A673 (cell line): ENCODE measurements around the gene PLPPR3. TPM values are rescaled to one million over a fixed set of nuclear protein-coding genes. Genes with fewer than 3 reads are reported as not detected.

Source experiments
- BruUV-seq: library from RNA; stranded (reverse); fragments of 400-500 nt; replicated peaks from 2 replicates; lab custom pipeline; 2021; lab: Mats Ljungman, UMichigan
- CTCF ChIA-PET: fragments of 300-600 bp; sonication (Branson Sonifier 250); formaldehyde crosslinking; loops from one replicate; lab custom pipeline; 2022; ENCODE audit warnings: antibody characterized with exemption; lab: Charles Lee
- POLR2A ChIA-PET: fragments of 300-600 bp; sonication (Branson Sonifier 250); formaldehyde crosslinking; loops from one replicate; lab custom pipeline; 2022; ENCODE audit warnings: antibody characterized with exemption; ENCODE audit not compliant: low non-redundant PET; lab: Charles Lee
- DNase-seq: peaks from one replicate; pipeline ENCODE4 v3.0.0-alpha.2; 2015; ENCODE audit warnings: low spot score
- H3K27ac ChIP-seq: fragments of 200-600 bp; sonication (generic); 2 replicates; pipeline ENCODE4 v1.5.1; 2016; ENCODE audit warnings: mixed run types, low read depth, mild to moderate bottlenecking, mixed read lengths, antibody characterized with exemption, low read length; ENCODE audit not compliant: poor library complexity, severe bottlenecking
- H3K27me3 ChIP-seq: fragments of 200-600 bp; sonication (generic); replicated peaks from 2 replicates; pipeline ENCODE4 v1.6.1; 2017; ENCODE audit warnings: mixed run types, low read depth, mild to moderate bottlenecking, mixed read lengths, antibody characterized with exemption, low read length; ENCODE audit not compliant: insufficient read depth, poor library complexity
- H3K36me3 ChIP-seq: fragments of 200-600 bp; sonication (generic); 2 replicates; pipeline ENCODE4 v1.6.1; 2016; ENCODE audit warnings: mixed run types, mild to moderate bottlenecking, mixed read lengths, antibody characterized with exemption, low read length; ENCODE audit not compliant: insufficient read depth, poor library complexity, severe bottlenecking
- H3K4me1 ChIP-seq: fragments of 200-600 bp; sonication (generic); 2 replicates; pipeline ENCODE4 v1.6.1; 2017; ENCODE audit warnings: mixed run types, mild to moderate bottlenecking, mixed read lengths, antibody characterized with exemption, low read length; ENCODE audit not compliant: insufficient read depth, poor library complexity, severe bottlenecking
- H3K4me3 ChIP-seq: fragments of 200-600 bp; sonication (generic); 2 replicates; pipeline ENCODE4 v1.5.1; 2016; ENCODE audit warnings: low read depth, mixed run types, mild to moderate bottlenecking, mixed read lengths, low read length; ENCODE audit not compliant: poor library complexity, severe bottlenecking
- H3K9me3 ChIP-seq: fragments of 200-600 bp; sonication (generic); 2 replicates; pipeline ENCODE4 v1.6.1; 2016; ENCODE audit warnings: mixed run types, low read depth, mild to moderate bottlenecking, mixed read lengths, antibody characterized with exemption, low read length; ENCODE audit not compliant: poor library complexity, severe bottlenecking
- CTCF ChIP-seq: fragments of 300-800, 200-600 bp; sonication (generic); conservative IDR thresholded peaks from 2 replicates; pipeline ENCODE4 v1.5.1; 2017; ENCODE audit warnings: low read depth, mild to moderate bottlenecking, antibody characterized with exemption, low read length, moderate library complexity, mixed read lengths
- EZH2 ChIP-seq: fragments of 200-600 bp; sonication (generic); IDR thresholded peaks from 2 replicates; pipeline ENCODE4 v1.6.1; 2017; ENCODE audit warnings: borderline replicate concordance, low read depth, mild to moderate bottlenecking, mixed read lengths, antibody characterized with exemption, low read length; ENCODE audit not compliant: poor library complexity, severe bottlenecking
- intact Hi-C: fragments of 100-400 bp; cut with micrococcal nuclease; formaldehyde crosslinking; loops from one replicate; pipeline ENCODE4 v1.10.0; 2022; ENCODE audit not compliant: unreplicated experiment
- total RNA-seq: library from RNA; stranded (reverse); gene quantifications from 2 replicates; pipeline ENCODE4 v1.2.3, GENCODE V29; 2021

Gene PLPPR3
- total RNA-seq, 1 experiment from 2014 or later, result 13.3 TPM

GRCh38 chr19:811506-812048 lies 10.2 kb downstream of the PLPPR3 start:
- Histone ChIP-seq H3K4me3 (no peak overlapping the region), H3K9me3 (no peaks in the 10 kb centered on the region), H3K36me3 (peaks cover 68% of the 10 kb centered on the region), H3K27me3 (no peaks in the 10 kb centered on the region), H3K4me1 (peaks cover 25% of the 10 kb centered on the region), H3K27ac (peak overlapping the region; percentile 56)
- TSS peak; percentile 56 for BruUV-seq
- intact Hi-C loops, result no loop called here
- POLR2A ChIA-PET, result no interaction called here
- no peak for TF ChIP-seq EZH2
- TF ChIP-seq CTCF, result no peak
- CTCF ChIA-PET, result no interaction called here
- DNase-seq, result no peak

GRCh38 chr19:810883-811489 lies 10.8 kb downstream of the PLPPR3 start:
- peak; percentile 88 for DNase-seq
- TF ChIP-seq EZH2 (no peak), CTCF (no peak)
- Histone ChIP-seq H3K4me1 (peaks cover 31% of the 10 kb centered on the region), H3K9me3 (no peaks in the 10 kb centered on the region), H3K27ac (peak overlapping the region; percentile 56), H3K27me3 (no peaks in the 10 kb centered on the region), H3K36me3 (peaks cover 73% of the 10 kb centered on the region), H3K4me3 (no peak overlapping the region)
- CTCF ChIA-PET, result no interaction called here
- no TSS peak for BruUV-seq
- intact Hi-C loops, result no loop called here
- POLR2A ChIA-PET, result no interaction called here

GRCh38 chr19:810077-810855 lies 11.5 kb downstream of the PLPPR3 start:
- TF ChIP-seq CTCF (no peak), EZH2 (no peak)
- ChIA-PET CTCF (no interaction called here), POLR2A (no interaction called here)
- Histone ChIP-seq H3K4me3 (no peak overlapping the region), H3K36me3 (peaks cover 81% of the 10 kb centered on the region), H3K9me3 (no peaks in the 10 kb centered on the region), H3K27me3 (no peaks in the 10 kb centered on the region), H3K4me1 (peaks cover 36% of the 10 kb centered on the region), H3K27ac (peak overlapping the region; percentile 56)
- no peak for DNase-seq
- intact Hi-C loops, result no loop called here
- BruUV-seq, result no TSS peak
